HepG2 (cell line): ENCODE results near the gene STRIT1. TPM values are rescaled to one million over a fixed set of nuclear protein-coding genes. Genes with fewer than 3 reads are reported as not detected.

Source experiments
- ATAC-seq: fragments of 200-7000 bp; cut with Tn5 transposase; 3 replicates; pipeline ENCODE4 v1.9.1; 2020; ENCODE audit warnings: mild to moderate bottlenecking, moderate library complexity
- Bru-seq: library from RNA; stranded (reverse); fragments of 400-500 nt; gene quantifications from one replicate; lab custom pipeline; 2021; lab: Mats Ljungman, UMichigan
- BruChase-seq, 2 experiments: library from RNA; stranded (reverse); fragments of 400-500 nt; gene quantifications; one replicate each; lab custom pipeline; 2021; lab: Mats Ljungman, UMichigan
- BruUV-seq: library from RNA; stranded (reverse); fragments of 400-500 nt; replicated peaks from 2 replicates; lab custom pipeline; 2021; lab: Mats Ljungman, UMichigan
- CTCF ChIA-PET: fragments of 300-600 bp; formaldehyde crosslinking; extraction: SDS; loops from one replicate; lab custom pipeline; 2021; ENCODE audit warnings: low total read pairs, inconsistent platforms, low intra/inter-chr PET ratio; lab: Yijun Ruan, JAX
- POLR2A ChIA-PET: fragments of 350-600 bp; sonication (Branson Sonifier 250); formaldehyde crosslinking; loops from one replicate; lab custom pipeline; 2020; ENCODE audit warnings: antibody characterized with exemption, inconsistent platforms; lab: Yijun Ruan, JAX
- DNase-seq: peaks from one replicate; pipeline ENCODE4 v3.0.0-alpha.2; 2015; ENCODE audit warnings: low spot score
- FAIRE-seq: peaks from 3 replicates; lab custom pipeline; 2011; peaks lifted over from hg19 to GRCh38; lab: Jason Lieb, UNC
- H2AFZ ChIP-seq: one replicate; pipeline ENCODE4 v1.6.1; 2011; ENCODE audit warnings: low read length, inconsistent platforms
- H3K27ac ChIP-seq: fragments of 300-600 bp; 3 replicates; pipeline ENCODE4 v1.8.0; 2011; ENCODE audit warnings: mixed run types, mild to moderate bottlenecking, mixed read lengths, low read length, inconsistent platforms; ENCODE audit not compliant: insufficient read depth; ENCODE audit errors: extremely low read length
- H3K27me3 ChIP-seq, 2 experiments: fragments of 200-600 bp in 1 of 2; 2 replicates in 1 of 2; 3 replicates in 1 of 2; pipeline versions ENCODE4 v1.6.0 to v1.8.0; 2011; ENCODE audit warnings: low read length in 2 of 2, mild to moderate bottlenecking in 2 of 2, moderate library complexity in 2 of 2, inconsistent platforms in 1 of 2; ENCODE audit not compliant: insufficient read depth in 2 of 2, control insufficient read depth in 1 of 2
- H3K36me3 ChIP-seq, 2 experiments: fragments of 200-600 bp in 1 of 2; replicated peaks in 1 of 2; 2 replicates in 1 of 2; 3 replicates in 1 of 2; pipeline versions ENCODE4 v1.5.1 to v1.8.0; 2011; ENCODE audit warnings: low read length in 2 of 2, inconsistent platforms in 1 of 2; ENCODE audit not compliant: insufficient read depth in 2 of 2, control insufficient read depth in 1 of 2
- H3K4me1 ChIP-seq: 2 replicates; pipeline ENCODE4 v1.5.1; 2012; ENCODE audit warnings: low read length, inconsistent platforms; ENCODE audit not compliant: insufficient read depth
- H3K4me2 ChIP-seq: 2 replicates; pipeline ENCODE4 v1.6.0; 2011; ENCODE audit warnings: low read depth, low read length, inconsistent platforms
- H3K4me3 ChIP-seq, 3 experiments: fragments of 200-600 bp in 1 of 3; sonication (generic), shearing (Covaris generic) in 1 of 3; replicated peaks in 1 of 3; 2 replicates each; pipeline ENCODE4 v1.5.1; 2011 to 2016; ENCODE audit warnings: low read length in 3 of 3, inconsistent platforms in 2 of 3, low read depth in 2 of 3, mild to moderate bottlenecking in 2 of 3, control low read depth in 1 of 3, mixed read lengths in 1 of 3; ENCODE audit not compliant: insufficient read depth in 1 of 3
- H3K79me2 ChIP-seq: one replicate; pipeline ENCODE4 v1.6.1; 2011; ENCODE audit warnings: low read length, inconsistent platforms; ENCODE audit not compliant: insufficient read depth
- H3K9ac ChIP-seq: 2 replicates; pipeline ENCODE4 v1.6.0; 2011; ENCODE audit warnings: mild to moderate bottlenecking, low read depth, low read length, inconsistent platforms; ENCODE audit not compliant: insufficient read depth
- H3K9me3 ChIP-seq: 2 replicates; pipeline ENCODE4 v1.5.1; 2012; ENCODE audit warnings: mild to moderate bottlenecking, low read length
- H4K20me1 ChIP-seq: 2 replicates; pipeline ENCODE4 v1.6.0; 2011; ENCODE audit warnings: inconsistent platforms, mild to moderate bottlenecking, low read length, moderate library complexity; ENCODE audit not compliant: insufficient read depth
- ADNP ChIP-seq: sonication (generic); formaldehyde crosslinking; IDR thresholded peaks from 2 replicates; pipeline ENCODE4 v1.4.0; 2020; ENCODE audit warnings: missing genetic modification reagents
- GABPA ChIP-seq, 2 experiments: IDR thresholded peaks; 2 replicates each; pipeline ENCODE4 v1.6.1; 2011 to 2016; ENCODE audit warnings: low read depth in 2 of 2, low read length in 1 of 2, missing biosample characterization in 1 of 2, missing genetic modification characterization in 1 of 2
- ISX ChIP-seq: sonication (generic); formaldehyde crosslinking; conservative IDR thresholded peaks from 2 replicates; pipeline ENCODE4 v1.5.0; 2020; ENCODE audit warnings: missing genetic modification reagents
- MATR3 ChIP-seq: sonication (generic); formaldehyde crosslinking; IDR thresholded peaks from 2 replicates; pipeline ENCODE4 v1.4.0; 2020; ENCODE audit warnings: missing genetic modification reagents
- NR2C2 ChIP-seq: sonication (generic); formaldehyde crosslinking; IDR thresholded peaks from 2 replicates; pipeline ENCODE4 v1.4.0; 2020; ENCODE audit warnings: missing genetic modification reagents, mild to moderate bottlenecking, moderate library complexity, borderline replicate concordance
- SNAPC2 ChIP-seq: sonication (generic); formaldehyde crosslinking; IDR thresholded peaks from 2 replicates; pipeline ENCODE4 v1.8.1; 2022; ENCODE audit warnings: mild to moderate bottlenecking, missing genetic modification reagents
- ZIK1 ChIP-seq: sonication (generic); formaldehyde crosslinking; IDR thresholded peaks from 2 replicates; pipeline ENCODE4 v1.5.0; 2020; ENCODE audit warnings: mild to moderate bottlenecking, low read depth, missing genetic modification reagents, borderline replicate concordance
- ZNF207 ChIP-seq: fragments of 450-650 bp; IDR thresholded peaks from 2 replicates; pipeline ENCODE4 v1.6.1; 2016; ENCODE audit warnings: antibody characterized with exemption, borderline replicate concordance
- ZNF296 ChIP-seq: sonication (generic); formaldehyde crosslinking; conservative IDR thresholded peaks from 2 replicates; pipeline ENCODE4 v1.5.0; 2020; ENCODE audit warnings: mild to moderate bottlenecking, missing genetic modification reagents
- ZNF468 ChIP-seq: sonication (generic); formaldehyde crosslinking; IDR thresholded peaks from 2 replicates; pipeline ENCODE4 v1.8.0; 2022; ENCODE audit warnings: mild to moderate bottlenecking, moderate library complexity, missing genetic modification reagents
- ZNF75D ChIP-seq: sonication (generic); formaldehyde crosslinking; IDR thresholded peaks from 2 replicates; pipeline ENCODE4 v1.8.1; 2023; ENCODE audit warnings: missing genetic modification reagents, mild to moderate bottlenecking, borderline replicate concordance
- ZNF790 ChIP-seq: sonication (generic); formaldehyde crosslinking; IDR thresholded peaks from 2 replicates; pipeline ENCODE4 v1.8.0; 2022; ENCODE audit warnings: missing genetic modification reagents, mild to moderate bottlenecking, borderline replicate concordance
- WGBS: methylation state at CpG from one replicate; pipeline ENCODE4 v1.1.6; 2017; ENCODE audit warnings: low lambda C conversion rate; 5-methylcytosine and 5-hydroxymethylcytosine counted together
- in situ Hi-C: cut with HindIII; loops from 2 replicates; pipeline ENCODE4 v1.10.0; 2017; ENCODE audit warnings: low pct_unique_long_range_greater_than_20kb; ENCODE audit not compliant: extremely low pct_ligation_motif_present
- intact Hi-C: fragments of 100-400 bp; cut with micrococcal nuclease; formaldehyde crosslinking; loops from one replicate; pipeline ENCODE4 v1.10.0; 2022; ENCODE audit not compliant: unreplicated experiment
- long read RNA-seq, 2 experiments: library from RNA in 1 of 2; library from polyadenylated mRNA in 1 of 2; stranded (forward) in 1 of 2; unstranded in 1 of 2; transcript quantifications; one replicate each; pipeline ENCODE4 v2.0.0, GENCODE V29; 2019 to 2022
- polyA minus RNA-seq, 3 experiments: library from RNA; depleted of rRNA, polyadenylated mRNA; stranded (reverse); fragments of >200 nt; gene quantifications; 2 replicates each; pipeline ENCODE4 v1.2.3, GENCODE V29; 2011; ENCODE audit warnings: low replicate concordance in 1 of 3
- polyA plus RNA-seq, 8 experiments: library from polyadenylated mRNA; depleted of rRNA in 3 of 8; stranded (reverse) in 7 of 8; unstranded in 1 of 8; fragments of >200 nt; fragmentation: Illumina TruSeq in 4 of 8; extraction: Trizol in 4 of 8; gene quantifications; 2 replicates each; pipeline versions ENCODE4 v1.2.1 to v1.2.3, GENCODE V29; 2011 to 2016; ENCODE audit warnings: low read depth in 4 of 8, missing spikeins in 1 of 8, mixed read lengths in 1 of 8; ENCODE audit not compliant: insufficient read depth in 1 of 8
- total RNA-seq, 5 experiments: library from RNA; depleted of rRNA; stranded (reverse); fragments of >200 nt; fragmentation: Illumina TruSeq; extraction: Trizol; gene quantifications; 2 replicates each; pipeline ENCODE4 v1.2.3, GENCODE V29; 2016; ENCODE audit warnings: low read depth in 1 of 5
- TF ChIP-seq, protein P1 (sequence below): sonication (generic); formaldehyde crosslinking; IDR thresholded peaks from 2 replicates; pipeline ENCODE4 v1.4.0; 2020; ENCODE audit warnings: missing genetic modification reagents, low read depth, mild to moderate bottlenecking, borderline replicate concordance
- TF ChIP-seq, protein P2 (sequence below): sonication (generic); formaldehyde crosslinking; IDR thresholded peaks from 2 replicates; pipeline ENCODE4 v1.8.0; 2022; ENCODE audit warnings: mild to moderate bottlenecking, missing genetic modification reagents

STRIT1 gene
- not detected in 2 replicates for total RNA-seq (2016; rRNA removed; fragmentation: Illumina TruSeq; extraction: Trizol)
- not detected in 2 replicates for total RNA-seq (2016; cell fraction: cytosol; rRNA removed; fragmentation: Illumina TruSeq; extraction: Trizol; ENCODE audit: low read depth)
- not detected in 2 replicates for total RNA-seq (2016; cell fraction: insoluble cytoplasmic fraction; rRNA removed; fragmentation: Illumina TruSeq; extraction: Trizol)
- total RNA-seq (2016; cell fraction: membrane; rRNA removed; fragmentation: Illumina TruSeq; extraction: Trizol): not detected in 2 replicates
- total RNA-seq (2016; cell fraction: nucleus; rRNA removed; fragmentation: Illumina TruSeq; extraction: Trizol): not detected in 2 replicates
- polyA plus RNA-seq (2011; rRNA removed): not detected in 2 replicates
- polyA plus RNA-seq (2011; cell fraction: cytosol; rRNA removed): not detected in 2 replicates
- polyA plus RNA-seq (2011; cell fraction: nucleus; rRNA removed): not detected in 2 replicates
- not detected in 2 replicates for polyA plus RNA-seq (2012)
- not detected in 2 replicates for polyA plus RNA-seq (2016; cell fraction: cytosol; fragmentation: Illumina TruSeq; extraction: Trizol; ENCODE audit: low read depth)
- polyA plus RNA-seq (2016; cell fraction: insoluble cytoplasmic fraction; fragmentation: Illumina TruSeq; extraction: Trizol; ENCODE audit: low read depth): not detected in 2 replicates
- polyA plus RNA-seq (2016; cell fraction: membrane; fragmentation: Illumina TruSeq; extraction: Trizol; ENCODE audit: low read depth): not detected in 2 replicates
- polyA plus RNA-seq (2016; cell fraction: nucleus; fragmentation: Illumina TruSeq; extraction: Trizol; ENCODE audit: insufficient read depth, low read depth): not detected in 2 replicates
- not detected in 2 replicates for polyA minus RNA-seq (2011; rRNA and poly(A)+ RNA removed; ENCODE audit: low replicate concordance)
- polyA minus RNA-seq (2011; cell fraction: cytosol; rRNA and poly(A)+ RNA removed): not detected in 2 replicates
- polyA minus RNA-seq (2011; cell fraction: nucleus; rRNA and poly(A)+ RNA removed): not detected in 2 replicates
- not detected for Bru-seq, nascent RNA
- percentile 15 among the genes with signal in this experiment for BruChase-seq, experiment 1, labeled RNA remaining after a 6-hour chase
- percentile 14 among the genes with signal in this experiment for BruChase-seq, experiment 2, labeled RNA remaining after a 2-hour chase
- long read RNA-seq, experiment 1: 0 reads
- long read RNA-seq, experiment 2: 0 reads

DNA sequence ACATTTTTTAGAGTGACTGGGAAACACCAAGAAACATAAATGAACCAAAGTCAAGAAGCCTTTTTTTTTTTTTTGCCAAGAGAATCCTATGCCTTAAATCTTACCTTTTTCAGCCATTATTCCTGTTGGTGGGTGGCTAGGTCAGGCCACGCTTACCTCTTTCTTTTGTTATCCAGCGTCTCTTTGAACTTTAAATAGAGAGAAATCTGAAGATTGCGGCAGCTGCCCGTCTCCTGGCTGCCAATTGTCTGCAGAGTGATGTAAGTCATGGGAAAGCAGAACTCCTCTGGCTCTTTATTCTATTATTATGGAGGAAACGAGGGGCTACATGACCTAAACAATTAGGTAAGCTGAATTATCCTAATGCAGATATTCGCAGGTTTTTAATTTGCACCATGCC, at the start of gene STRIT1:
STRIT1 (minus strand) TSS at position 168 of the 400 bp plus-strand sequence.
- WGBS: 39% methylated on average over 6 of the region's 6 CpGs
- DNase-seq (no peak), FAIRE-seq (no peak), ATAC-seq (no peak)
- ChIA-PET POLR2A (no interaction called here), CTCF (no interaction called here)
- H3K4me1 ChIP-seq: peaks cover 18% of the 10 kb centered on the region
- H2AFZ ChIP-seq: no peak within 1 kb of the TSS
- no peaks in the 10 kb centered on the region for H4K20me1 ChIP-seq
- no peak within 1 kb of the TSS for H3K4me3 ChIP-seq
- no peaks in the 10 kb centered on the region for H3K27me3 ChIP-seq
- no peaks in the 10 kb centered on the region for H3K36me3 ChIP-seq
- no TSS peak for BruUV-seq
- in situ Hi-C loops: no loop called here
- H3K27ac ChIP-seq: no peak within 1 kb of the TSS
- no peak within 1 kb of the TSS for H3K4me2 ChIP-seq
- intact Hi-C loops: no loop called here
- no peak within 1 kb of the TSS for H3K9ac ChIP-seq
- H3K79me2 ChIP-seq: no peaks in the 10 kb centered on the region
- H3K9me3 ChIP-seq: peaks cover 13% of the 10 kb centered on the region
- TF ChIP-seq NR2C2 (CRISPR knock-in tag) (no peak), ZNF468 (CRISPR knock-in tag) (no peak), ADNP (CRISPR knock-in tag) (no peak), MATR3 (no peak), ZNF790 (CRISPR knock-in tag) (no peak), ZNF296 (no peak), ISX (CRISPR knock-in tag) (no peak), ZNF75D (no peak), SNAPC2 (no peak), ZNF207 (no peak), ZIK1 (CRISPR knock-in tag) (no peak), GABPA (IDR thresholded peaks at IDR 0.05; ENCODE audit: low read depth, low read length) (no peak), GABPA (CRISPR knock-in tag; IDR thresholded peaks at IDR 0.05; ENCODE audit: low read depth) (no peak)
- TF ChIP-seq, protein P1, sequence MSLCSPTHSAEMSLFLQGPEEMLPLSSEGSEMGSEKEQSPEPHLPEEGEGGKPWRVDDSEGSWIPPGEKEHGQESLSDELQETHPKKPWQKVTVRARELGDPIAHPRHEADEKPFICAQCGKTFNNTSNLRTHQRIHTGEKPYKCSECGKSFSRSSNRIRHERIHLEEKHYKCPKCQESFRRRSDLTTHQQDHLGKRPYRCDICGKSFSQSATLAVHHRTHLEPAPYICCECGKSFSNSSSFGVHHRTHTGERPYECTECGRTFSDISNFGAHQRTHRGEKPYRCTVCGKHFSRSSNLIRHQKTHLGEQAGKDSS (CRISPR knock-in tag): no peak
- TF ChIP-seq, protein P2, sequence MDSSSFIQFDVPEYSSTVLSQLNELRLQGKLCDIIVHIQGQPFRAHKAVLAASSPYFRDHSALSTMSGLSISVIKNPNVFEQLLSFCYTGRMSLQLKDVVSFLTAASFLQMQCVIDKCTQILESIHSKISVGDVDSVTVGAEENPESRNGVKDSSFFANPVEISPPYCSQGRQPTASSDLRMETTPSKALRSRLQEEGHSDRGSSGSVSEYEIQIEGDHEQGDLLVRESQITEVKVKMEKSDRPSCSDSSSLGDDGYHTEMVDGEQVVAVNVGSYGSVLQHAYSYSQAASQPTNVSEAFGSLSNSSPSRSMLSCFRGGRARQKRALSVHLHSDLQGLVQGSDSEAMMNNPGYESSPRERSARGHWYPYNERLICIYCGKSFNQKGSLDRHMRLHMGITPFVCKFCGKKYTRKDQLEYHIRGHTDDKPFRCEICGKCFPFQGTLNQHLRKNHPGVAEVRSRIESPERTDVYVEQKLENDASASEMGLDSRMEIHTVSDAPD (CRISPR knock-in tag): no peak
